SK-N-SH treated with all-trans-retinoic acid at 6 μM for 48 hours (cell line): ENCODE measurements around the gene LTF.

Source experiments
- ATAC-seq: fragments of 200-7000 bp; cut with Tn5 transposase; 3 replicates; pipeline ENCODE4 v1.9.1; 2020; ENCODE audit warnings: mild to moderate bottlenecking, moderate library complexity
- ARNTL ChIP-seq: fragments of 450-650 bp; formaldehyde crosslinking; IDR thresholded peaks from 2 replicates; pipeline ENCODE4 v1.5.0; 2020; ENCODE audit warnings: low read depth, mild to moderate bottlenecking, moderate library complexity, borderline replicate concordance
- BACH2 ChIP-seq: fragments of 250-450 bp; sonication (Bioruptor Pico); IDR thresholded peaks from 2 replicates; pipeline ENCODE4 v1.9.0; 2021; ENCODE audit warnings: mild to moderate bottlenecking, borderline replicate concordance
- CREB5 ChIP-seq: fragments of 250-450 bp; sonication (Bioruptor Pico); IDR thresholded peaks from 2 replicates; pipeline ENCODE4 v1.5.1; 2020; ENCODE audit warnings: low read depth, mild to moderate bottlenecking, moderate library complexity
- CSDC2 ChIP-seq: fragments of 250-450 bp; sonication (Bioruptor Pico); IDR thresholded peaks from 2 replicates; pipeline ENCODE4 v1.5.0; 2020; ENCODE audit warnings: mild to moderate bottlenecking, moderate library complexity
- CSRNP3 ChIP-seq: fragments of 250-450 bp; sonication (Bioruptor Pico); IDR thresholded peaks from 2 replicates; pipeline ENCODE4 v1.5.1; 2021; ENCODE audit warnings: mild to moderate bottlenecking, moderate library complexity
- ESRRG ChIP-seq: fragments of 250-450 bp; sonication (Bioruptor Pico); IDR thresholded peaks from 2 replicates; pipeline ENCODE4 v1.6.1; 2021; ENCODE audit warnings: mild to moderate bottlenecking
- GLIS3 ChIP-seq: fragments of 250-450 bp; sonication (Bioruptor Pico); IDR thresholded peaks from 2 replicates; pipeline ENCODE4 v1.5.0; 2020; ENCODE audit warnings: mild to moderate bottlenecking, moderate library complexity
- OSR1 ChIP-seq: fragments of 250-450 bp; sonication (Bioruptor Pico); IDR thresholded peaks from 2 replicates; pipeline ENCODE4 v1.8.0; 2022; ENCODE audit warnings: moderate library complexity, mild to moderate bottlenecking, inconsistent platforms
- PATZ1 ChIP-seq: fragments of 250-450 bp; sonication (Bioruptor Pico); IDR thresholded peaks from 2 replicates; pipeline ENCODE4 v1.8.0; 2020; ENCODE audit warnings: mild to moderate bottlenecking, moderate library complexity, borderline replicate concordance
- POU6F1 ChIP-seq: fragments of 250-450 bp; sonication (Bioruptor Pico); IDR thresholded peaks from 2 replicates; pipeline ENCODE4 v1.8.0; 2021; ENCODE audit warnings: low read depth, mild to moderate bottlenecking, moderate library complexity, borderline replicate concordance
- PPARA ChIP-seq: fragments of 250-450 bp; sonication (Bioruptor Pico); IDR thresholded peaks from 2 replicates; pipeline ENCODE4 v1.5.0; 2020; ENCODE audit warnings: mild to moderate bottlenecking, borderline replicate concordance
- RARB ChIP-seq: fragments of 250-450 bp; sonication (Bioruptor Pico); IDR thresholded peaks from 2 replicates; pipeline ENCODE4 v1.8.0; 2021; ENCODE audit warnings: mild to moderate bottlenecking, moderate library complexity
- SNAI2 ChIP-seq: fragments of 250-450 bp; sonication (Bioruptor Pico); IDR thresholded peaks from 2 replicates; pipeline ENCODE4 v1.5.0; 2020; ENCODE audit warnings: mild to moderate bottlenecking, moderate library complexity
- TCF4 ChIP-seq: fragments of 250-450 bp; sonication (Bioruptor Pico); IDR thresholded peaks from 2 replicates; pipeline ENCODE4 v1.8.0; 2021; ENCODE audit warnings: mild to moderate bottlenecking, moderate library complexity, borderline replicate concordance
- TOX ChIP-seq: fragments of 250-450 bp; sonication (Bioruptor Pico); IDR thresholded peaks from 2 replicates; pipeline ENCODE4 v1.8.0; 2021; ENCODE audit warnings: mild to moderate bottlenecking, moderate library complexity, borderline replicate concordance
- TSHZ2 ChIP-seq: fragments of 250-450 bp; sonication (Bioruptor Pico); IDR thresholded peaks from 2 replicates; pipeline ENCODE4 v1.5.0; 2020; ENCODE audit warnings: mild to moderate bottlenecking, moderate library complexity
- ZFP30 ChIP-seq: fragments of 450-650 bp; formaldehyde crosslinking; IDR thresholded peaks from 2 replicates; pipeline ENCODE4 v1.5.0; 2022; ENCODE audit warnings: mild to moderate bottlenecking, moderate library complexity
- ZNF565 ChIP-seq: fragments of 450-650 bp; formaldehyde crosslinking; conservative IDR thresholded peaks from 2 replicates; pipeline ENCODE4 v1.5.0; 2020; ENCODE audit warnings: low read depth, mild to moderate bottlenecking, moderate library complexity
- ZNF70 ChIP-seq: fragments of 450-650 bp; formaldehyde crosslinking; IDR thresholded peaks from 2 replicates; pipeline ENCODE4 v1.5.0; 2020; ENCODE audit warnings: mild to moderate bottlenecking, moderate library complexity
- ZNF8 ChIP-seq: fragments of 450-650 bp; formaldehyde crosslinking; IDR thresholded peaks from 2 replicates; pipeline ENCODE4 v1.5.0; 2020; ENCODE audit warnings: mild to moderate bottlenecking, moderate library complexity

LTF gene

DNA sequence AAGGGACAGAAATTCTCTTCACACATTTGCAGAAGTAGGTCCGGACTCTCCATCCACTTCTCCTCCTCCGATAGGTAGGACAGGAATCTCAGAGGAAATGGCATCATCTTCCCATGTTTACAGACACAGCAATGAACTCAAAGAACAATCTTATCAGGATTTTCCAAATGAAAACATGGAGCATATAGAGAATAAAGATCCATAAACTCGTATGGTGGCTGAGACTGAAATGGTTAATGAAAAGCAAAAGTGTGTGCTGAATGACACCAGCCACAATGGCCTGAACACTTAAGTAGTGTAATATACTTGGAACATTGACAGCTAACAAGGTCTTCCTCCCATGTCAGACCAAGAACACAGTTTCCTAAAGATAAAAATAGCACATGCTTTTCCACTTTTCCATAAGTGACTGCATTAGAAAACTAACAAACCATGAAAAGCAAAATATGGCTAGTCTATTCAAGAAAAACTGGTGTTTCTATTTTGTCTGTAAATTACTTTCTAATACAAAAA is 51.9 kb downstream of the LTF start:
- ATAC-seq = no peak
- TF ChIP-seq GLIS3 (CRISPR knock-in tag) = no peak
- no peak for TF ChIP-seq ZFP30 (CRISPR knock-in tag)
- TF ChIP-seq CSDC2 (CRISPR knock-in tag) = no peak
- TF ChIP-seq BACH2 (CRISPR knock-in tag) = no peak
- TF ChIP-seq CSRNP3 (CRISPR knock-in tag) = no peak
- TF ChIP-seq PPARA (CRISPR knock-in tag) = no peak
- TF ChIP-seq SNAI2 (CRISPR knock-in tag) = no peak
- TF ChIP-seq TSHZ2 = no peak
- TF ChIP-seq POU6F1 (CRISPR knock-in tag) = no peak
- no peak for TF ChIP-seq TOX (CRISPR knock-in tag)
- no peak for TF ChIP-seq RARB
- TF ChIP-seq OSR1 = no peak
- no peak for TF ChIP-seq ZNF70
- no peak for TF ChIP-seq ZNF8
- no peak for TF ChIP-seq CREB5 (CRISPR knock-in tag)
- no peak for TF ChIP-seq ZNF565

- ATAC-seq = no peak
- TF ChIP-seq PPARA (CRISPR knock-in tag) = no peak
- no peak for TF ChIP-seq PATZ1 (CRISPR knock-in tag)
- TF ChIP-seq ARNTL (CRISPR knock-in tag) = no peak
- no peak for TF ChIP-seq CSRNP3 (CRISPR knock-in tag)
- TF ChIP-seq ZFP30 (CRISPR knock-in tag) = no peak
- no peak for TF ChIP-seq GLIS3 (CRISPR knock-in tag)
- TF ChIP-seq ESRRG (CRISPR knock-in tag) = no peak
- TF ChIP-seq TOX (CRISPR knock-in tag) = no peak
- TF ChIP-seq ZNF8 = no peak
- TF ChIP-seq POU6F1 (CRISPR knock-in tag) = no peak
- no peak for TF ChIP-seq ZNF565
- no peak for TF ChIP-seq SNAI2 (CRISPR knock-in tag)
- TF ChIP-seq TSHZ2 = no peak
- no peak for TF ChIP-seq TCF4 (CRISPR knock-in tag)
- no peak for TF ChIP-seq CSDC2 (CRISPR knock-in tag)
Observed at GRCh38 chr3:46411271-46411670, 53.4 kb downstream of the LTF start.
